IMR-90 (cell line): ENCODE measurements around the gene KRT77. TPM values are rescaled to one million over a fixed set of nuclear protein-coding genes. Genes with fewer than 3 reads are reported as not detected.

Experiments
- ATAC-seq: fragments of 200-7000 bp; cut with Tn5 transposase; 2 replicates; pipeline ENCODE4 v1.9.1; 2020; ENCODE audit warnings: low read depth, mild to moderate bottlenecking, moderate library complexity
- BruUV-seq: library from RNA; stranded (reverse); fragments of 400-500 nt; replicated peaks from 2 replicates; lab custom pipeline; 2021; lab: Mats Ljungman, UMichigan
- CTCF ChIA-PET: fragments of 300-600 bp; formaldehyde crosslinking; extraction: SDS; loops from one replicate; lab custom pipeline; 2021; ENCODE audit warnings: antibody characterized with exemption; lab: Yijun Ruan, JAX
- POLR2A ChIA-PET: fragments of 300-600 bp; sonication (Branson Sonifier 250); formaldehyde crosslinking; loops from one replicate; lab custom pipeline; 2022; ENCODE audit warnings: antibody characterized with exemption; ENCODE audit not compliant: unreplicated experiment; lab: Charles Lee
- DNase-seq: peaks from one replicate; pipeline ENCODE4 v3.0.0; 2013
- H2AFZ ChIP-seq: replicated peaks from 2 replicates; pipeline ENCODE3; 2013; ENCODE audit warnings: low read length, mild to moderate bottlenecking; ENCODE audit not compliant: poor library complexity
- H2AK5ac ChIP-seq: 2 replicates; pipeline ENCODE4 v1.6.1; 2013; ENCODE audit warnings: low read depth, low read length, inconsistent platforms
- H2AK9ac ChIP-seq: replicated peaks from 2 replicates; pipeline ENCODE3; 2013; ENCODE audit warnings: mild to moderate bottlenecking, low read depth, low read length, moderate library complexity; ENCODE audit not compliant: poor library complexity
- H2BK120ac ChIP-seq: 2 replicates; pipeline ENCODE4 v1.6.1; 2013; ENCODE audit warnings: low read depth, low read length, inconsistent platforms
- H2BK15ac ChIP-seq: 3 replicates; pipeline ENCODE4 v1.6.1; 2013; ENCODE audit warnings: low read depth, low read length, inconsistent platforms
- H2BK20ac ChIP-seq: 2 replicates; pipeline ENCODE4 v1.6.1; 2013; ENCODE audit warnings: low read depth, mild to moderate bottlenecking, inconsistent platforms, low read length, moderate library complexity
- H2BK5ac ChIP-seq: 2 replicates; pipeline ENCODE4 v1.6.1; 2013; ENCODE audit warnings: mild to moderate bottlenecking, low read depth, low read length, inconsistent platforms; ENCODE audit not compliant: poor library complexity, severe bottlenecking
- H3K14ac ChIP-seq: replicated peaks from 2 replicates; pipeline ENCODE4 v1.6.1; 2013; ENCODE audit warnings: low read depth, low read length, inconsistent platforms
- H3K18ac ChIP-seq: 2 replicates; pipeline ENCODE4 v1.6.1; 2013; ENCODE audit warnings: low read depth, low read length, control low read depth
- H3K23ac ChIP-seq: 2 replicates; pipeline ENCODE4 v1.6.1; 2013; ENCODE audit warnings: low read depth, low read length, inconsistent platforms
- H3K27ac ChIP-seq: 2 replicates; pipeline ENCODE4 v1.5.1; 2013; ENCODE audit warnings: mild to moderate bottlenecking, control low read depth, low read length; ENCODE audit not compliant: insufficient read depth
- H3K27me3 ChIP-seq: 2 replicates; pipeline ENCODE4 v1.6.1; 2013; ENCODE audit warnings: low read length; ENCODE audit not compliant: control insufficient read depth, insufficient read depth
- H3K36me3 ChIP-seq: 2 replicates; pipeline ENCODE4 v1.6.1; 2013; ENCODE audit warnings: low read length, mixed read lengths; ENCODE audit not compliant: control insufficient read depth, insufficient read depth
- H3K4ac ChIP-seq: 2 replicates; pipeline ENCODE4 v1.6.1; 2013; ENCODE audit warnings: low read depth, low read length, inconsistent platforms
- H3K4me1 ChIP-seq: 2 replicates; pipeline ENCODE4 v1.6.1; 2013; ENCODE audit warnings: low read length, mixed read lengths; ENCODE audit not compliant: control insufficient read depth, insufficient read depth
- H3K4me2 ChIP-seq: 2 replicates; pipeline ENCODE4 v1.6.1; 2013; ENCODE audit warnings: low read depth, mild to moderate bottlenecking, control low read depth, low read length, moderate library complexity
- H3K4me3 ChIP-seq: 2 replicates; pipeline ENCODE4 v1.5.1; 2013; ENCODE audit warnings: low read depth, mild to moderate bottlenecking, control low read depth, low read length, moderate library complexity; ENCODE audit not compliant: insufficient read depth
- H3K56ac ChIP-seq: 2 replicates; pipeline ENCODE4 v1.6.1; 2013; ENCODE audit warnings: low read length, inconsistent platforms; ENCODE audit not compliant: insufficient read depth; ENCODE audit errors: extremely low read depth
- H3K79me1 ChIP-seq, 2 experiments: 2 replicates each; pipeline ENCODE4 v1.6.1; 2013; ENCODE audit warnings: low read length in 2 of 2, inconsistent platforms in 1 of 2, low read depth in 1 of 2
- H3K9ac ChIP-seq: 2 replicates; pipeline ENCODE4 v1.6.1; 2013; ENCODE audit warnings: low read depth, low read length, control low read depth
- H3K9me1 ChIP-seq: 2 replicates; pipeline ENCODE4 v1.6.1; 2013; ENCODE audit warnings: low read length, inconsistent platforms; ENCODE audit not compliant: insufficient read depth
- H3K9me3 ChIP-seq: 2 replicates; pipeline ENCODE4 v1.6.1; 2013; ENCODE audit warnings: low read length; ENCODE audit not compliant: control insufficient read depth, insufficient read depth
- H4K20me1 ChIP-seq: 2 replicates; pipeline ENCODE4 v1.6.1; 2013; ENCODE audit warnings: low read length, inconsistent platforms; ENCODE audit not compliant: insufficient read depth
- H4K5ac ChIP-seq: 2 replicates; pipeline ENCODE4 v1.6.1; 2013; ENCODE audit warnings: mild to moderate bottlenecking, low read depth, low read length, control low read depth
- H4K8ac ChIP-seq, 2 experiments: 2 replicates each; pipeline ENCODE4 v1.6.1; 2013; ENCODE audit warnings: low read depth in 2 of 2, low read length in 2 of 2, control low read depth in 1 of 2, inconsistent platforms in 1 of 2
- H4K91ac ChIP-seq: 2 replicates; pipeline ENCODE4 v1.6.1; 2013; ENCODE audit warnings: low read depth, low read length, inconsistent platforms; ENCODE audit not compliant: insufficient read depth
- BHLHE40 ChIP-seq: fragments of 150-350 bp; IDR thresholded peaks from 2 replicates; pipeline ENCODE4 v1.6.1; 2016; ENCODE audit warnings: mild to moderate bottlenecking, low read depth, low read length
- CEBPB ChIP-seq: IDR thresholded peaks from 2 replicates; pipeline ENCODE4 v1.6.1; 2012; ENCODE audit warnings: low read depth, low read length, improper control_type of control experiment
- CHD1 ChIP-seq: IDR thresholded peaks from 2 replicates; pipeline ENCODE4 v1.6.1; 2012; ENCODE audit warnings: low read depth, low read length, improper control_type of control experiment
- CTCF ChIP-seq: conservative IDR thresholded peaks from 2 replicates; pipeline ENCODE4 v1.5.1; 2012; ENCODE audit warnings: mild to moderate bottlenecking, low read depth, low read length, improper control_type of control experiment
- ELK1 ChIP-seq: fragments of 150-350 bp; IDR thresholded peaks from 2 replicates; pipeline ENCODE4 v1.6.1; 2016; ENCODE audit warnings: low read depth, mild to moderate bottlenecking, low read length, moderate library complexity, borderline replicate concordance
- FOS ChIP-seq: fragments of 150-350 bp; IDR thresholded peaks from 2 replicates; pipeline ENCODE4 v1.6.1; 2016; ENCODE audit warnings: low read depth, low read length
- MAFK ChIP-seq: IDR thresholded peaks from 2 replicates; pipeline ENCODE4 v1.6.1; 2012; ENCODE audit warnings: low read depth, low read length, improper control_type of control experiment
- MAZ ChIP-seq: IDR thresholded peaks from 2 replicates; pipeline ENCODE4 v1.6.1; 2012; ENCODE audit warnings: low read depth, mild to moderate bottlenecking, low read length, improper control_type of control experiment, moderate library complexity, borderline replicate concordance
- MXI1 ChIP-seq: IDR thresholded peaks from 2 replicates; pipeline ENCODE4 v1.6.1; 2012; ENCODE audit warnings: low read depth, mild to moderate bottlenecking, low read length, moderate library complexity, borderline replicate concordance
- NFE2L2 ChIP-seq: fragments of 150-350 bp; IDR thresholded peaks from 2 replicates; pipeline ENCODE4 v1.6.1; 2016; ENCODE audit warnings: low read depth, mild to moderate bottlenecking, low read length
- POLR2A ChIP-seq: IDR thresholded peaks from 2 replicates; pipeline ENCODE4 v1.6.1; 2012; ENCODE audit warnings: mild to moderate bottlenecking, low read depth, low read length
- RAD21 ChIP-seq: IDR thresholded peaks from 2 replicates; pipeline ENCODE4 v1.6.1; 2012; ENCODE audit warnings: low read length, improper control_type of control experiment
- RCOR1 ChIP-seq: IDR thresholded peaks from 2 replicates; pipeline ENCODE4 v1.6.1; 2012; ENCODE audit warnings: mild to moderate bottlenecking, low read length, improper control_type of control experiment; ENCODE audit not compliant: insufficient replicate concordance
- RFX5 ChIP-seq: IDR thresholded peaks from 2 replicates; pipeline ENCODE4 v1.8.0; 2012; ENCODE audit warnings: low read depth, mild to moderate bottlenecking, low read length, moderate library complexity
- SMC3 ChIP-seq: fragments of 150-350 bp; IDR thresholded peaks from 2 replicates; pipeline ENCODE4 v1.6.1; 2016; ENCODE audit warnings: low read depth, mild to moderate bottlenecking, antibody characterized with exemption, low read length, moderate library complexity
- USF2 ChIP-seq: fragments of 150-350 bp; IDR thresholded peaks from 2 replicates; pipeline ENCODE4 v1.6.1; 2017; ENCODE audit warnings: mild to moderate bottlenecking, antibody characterized with exemption, low read length, low read depth
- dilution Hi-C: fragments of 300-500 bp; cut with HindIII; formaldehyde crosslinking; loops from one replicate; pipeline ENCODE4 v1.14.3; 2018; ENCODE audit warnings: low sequenced_read_pairs; ENCODE audit not compliant: unreplicated experiment
- in situ Hi-C: fragments of 300-500 bp; cut with MboI; formaldehyde crosslinking; loops from 3 replicates; pipeline ENCODE4 v1.14.3; 2019; ENCODE audit warnings: low sequenced_read_pairs, inconsistent platforms, mixed read lengths
- intact Hi-C: fragments of 100-400 bp; cut with micrococcal nuclease; formaldehyde crosslinking; loops from 2 replicates; pipeline ENCODE4 v1.10.0; 2022
- polyA plus RNA-seq, 3 experiments: library from polyadenylated mRNA; depleted of rRNA; stranded (reverse); fragments of >200 nt; gene quantifications; 2 replicates each; pipeline ENCODE4 v1.2.3, GENCODE V29; 2012; ENCODE audit warnings: low replicate concordance in 1 of 3
- total RNA-seq: library from RNA; depleted of rRNA; stranded (reverse); fragments of >200 nt; gene quantifications from 2 replicates; pipeline ENCODE4 v1.2.3, GENCODE V29; 2012

Gene KRT77
- total and polyA plus RNA-seq, 2 of the 4 experiments (the other 2 are of a cell fraction), result not detected

- Histone ChIP-seq H2BK20ac (no peak overlapping the region), H4K20me1 (no peaks in the 10 kb centered on the region), H3K79me1 (no peaks in the 10 kb centered on the region), H2AFZ (no peak overlapping the region), H3K4me1 (no peaks in the 10 kb centered on the region), H3K56ac (no peak overlapping the region), H3K27ac (no peak overlapping the region), H3K18ac (no peak overlapping the region), H2AK9ac (no peak overlapping the region), H2BK120ac (no peak overlapping the region), H3K36me3 (no peaks in the 10 kb centered on the region), H3K27me3 (no peaks in the 10 kb centered on the region; the same call in none of the 2 replicates), H2AK5ac (no peak overlapping the region), H3K9me1 (no peaks in the 10 kb centered on the region), H4K91ac (no peak overlapping the region), H3K9me3 (no peaks in the 10 kb centered on the region), H4K5ac (no peak overlapping the region), H2BK5ac (no peak overlapping the region), H3K4ac (no peak overlapping the region), H3K9ac (no peak overlapping the region), H4K8ac (no peak overlapping the region), H2BK15ac (no peak overlapping the region), H3K4me2 (no peak overlapping the region), H3K14ac (no peak overlapping the region), H3K4me3 (no peak overlapping the region), H3K23ac (no peak overlapping the region)
- ATAC-seq (no peak), DNase-seq (no peak)
- CTCF ChIA-PET, result no interaction called here
- intact Hi-C loops, result no loop called here
- in situ Hi-C loops, result no loop called here
- dilution Hi-C loops, result no loop called here
- no TSS peak for BruUV-seq
- POLR2A ChIA-PET, result no interaction called here
- TF ChIP-seq RFX5 (no peak), MXI1 (no peak), CTCF (no peak), RAD21 (no peak), MAZ (no peak), RCOR1 (no peak), BHLHE40 (no peak), FOS (no peak), NFE2L2 (no peak), POLR2A (no peak), CHD1 (no peak), CEBPB (no peak), MAFK (no peak), SMC3 (no peak), ELK1 (no peak), USF2 (no peak)
These were observed 48.5 kb upstream of the KRT77 start for GRCh38 chr12:52751795-52752194.
